NT2/D1 (cell line): ENCODE measurements around the gene SNRPB2.

Experiments
- SUZ12 ChIP-seq: IDR thresholded peaks from 2 replicates; pipeline ENCODE4 v1.6.1; 2011; ENCODE audit not compliant: insufficient read length, insufficient read depth; ENCODE audit errors: extremely low read depth
- YY1 ChIP-seq: IDR thresholded peaks from 2 replicates; pipeline ENCODE4 v1.6.1; 2011; ENCODE audit not compliant: insufficient read length, insufficient read depth
- ZNF274 ChIP-seq: IDR thresholded peaks from 2 replicates; pipeline ENCODE4 v1.6.1; 2011; ENCODE audit warnings: mild to moderate bottlenecking, low read depth, low read length

GRCh38 chr20:16748308-16748900 is 18.6 kb downstream of the SNRPB2 start, which contains the start of gene OTOR:
- TF ChIP-seq ZNF274 = no peak
- no peak for TF ChIP-seq YY1
- TF ChIP-seq SUZ12 = no peak
